SK-N-MC (cell line): ENCODE data around the gene CD93.

Experiments
- EZH2 ChIP-seq: fragments of 200-600 bp; sonication (generic); IDR thresholded peaks from one replicate; pipeline ENCODE4 v1.6.1; 2017; ENCODE audit warnings: antibody characterized with exemption
- POLR2AphosphoS5 ChIP-seq: IDR thresholded peaks from 2 replicates; pipeline ENCODE4 v1.6.1; 2012; ENCODE audit warnings: mild to moderate bottlenecking, low read depth, low read length, borderline replicate concordance

- no peak for TF ChIP-seq POLR2AphosphoS5
- TF ChIP-seq EZH2: no peak
Observed at GRCh38 chr20:23078351-23079015, 7.6 kb downstream of the CD93 start.
